B cell (primary cell): ENCODE results near the gene SLC23A3. TPM values are rescaled to one million over a fixed set of nuclear protein-coding genes. Genes with fewer than 3 reads are reported as not detected.

ENCODE experiments used
- ATAC-seq: fragments of 200-7000 bp; cut with Tn5 transposase; one replicate; pipeline ENCODE4 v1.10.0; 2021; ENCODE audit warnings: low read depth, mild to moderate bottlenecking, moderate number of reproducible peaks, moderate library complexity
- CTCF ChIA-PET: fragments of 350-600 bp; sonication (Branson Sonifier 250); formaldehyde crosslinking; loops from one replicate; lab custom pipeline; 2021; ENCODE audit warnings: antibody characterized with exemption, inconsistent platforms; lab: Charles Lee
- POLR2A ChIA-PET: fragments of 350-600 bp; sonication (Branson Sonifier 250); formaldehyde crosslinking; loops from one replicate; lab custom pipeline; 2021; ENCODE audit warnings: antibody characterized with exemption; lab: Charles Lee
- DNase-seq: peaks from one replicate; pipeline ENCODE4 v3.0.0; 2013
- H2AFZ ChIP-seq: 2 replicates; pipeline ENCODE4 v1.6.1; 2012; ENCODE audit warnings: mild to moderate bottlenecking, low read depth, low read length; ENCODE audit not compliant: insufficient read depth, poor library complexity, severe bottlenecking
- H3K27ac ChIP-seq, 2 donors: 1 replicate in 1 of 2; 2 replicates in 1 of 2; pipeline ENCODE4 v1.5.1; 2012 to 2013; ENCODE audit warnings: low read length in 2 of 2, mild to moderate bottlenecking in 2 of 2, moderate library complexity in 1 of 2
- H3K27me3 ChIP-seq, 4 experiments: fragments of 200-600 bp in 1 of 4; sonication (generic) in 1 of 4; replicated peaks in 1 of 4; 1 replicate in 2 of 4; 2 replicates in 2 of 4; pipeline versions ENCODE4 v1.6.1 to v1.7.0; 2013 to 2016; ENCODE audit warnings: low read length in 3 of 4, mild to moderate bottlenecking in 2 of 4, mixed read lengths in 1 of 4, moderate library complexity in 1 of 4; ENCODE audit not compliant: insufficient read depth in 4 of 4, control insufficient read depth in 3 of 4; ENCODE audit errors: control extremely low read depth in 1 of 4
- H3K36me3 ChIP-seq, 2 experiments: replicated peaks in 1 of 2; 1 replicate in 1 of 2; 2 replicates in 1 of 2; pipeline versions ENCODE4 v1.6.1 to v1.7.1; 2013; ENCODE audit warnings: low read length in 1 of 2; ENCODE audit not compliant: insufficient read depth in 2 of 2, control insufficient read depth in 1 of 2; ENCODE audit errors: control extremely low read depth in 1 of 2, extremely low read depth in 1 of 2
- H3K4me1 ChIP-seq, 2 donors: fragments of 200-600 bp in 1 of 2; sonication (generic) in 1 of 2; 1 replicate in 1 of 2; 2 replicates in 1 of 2; pipeline versions ENCODE4 v1.5.1 to v1.6.1; 2013 to 2017; ENCODE audit warnings: low read length in 2 of 2; ENCODE audit not compliant: control insufficient read depth in 2 of 2, insufficient read depth in 2 of 2
- H3K4me2 ChIP-seq: replicated peaks from 2 replicates; pipeline ENCODE3; 2012; ENCODE audit warnings: mild to moderate bottlenecking, low read depth, low read length; ENCODE audit not compliant: poor library complexity, severe bottlenecking
- H3K4me3 ChIP-seq, 5 experiments: fragments of 200-600 bp in 1 of 5; sonication (generic) in 1 of 5; 1 replicate in 3 of 5; 2 replicates in 2 of 5; pipeline versions ENCODE4 v1.5.1 to v1.7.0; 2011 to 2016; ENCODE audit warnings: low read length in 4 of 5, mild to moderate bottlenecking in 4 of 5, low read depth in 2 of 5, control low read depth in 1 of 5, moderate library complexity in 1 of 5; ENCODE audit not compliant: insufficient read depth in 1 of 5; ENCODE audit errors: control extremely low read depth in 1 of 5, extremely low read depth in 1 of 5
- H3K79me2 ChIP-seq: fragments of 200-600 bp; sonication (generic); one replicate; pipeline ENCODE4 v1.6.0; 2016; ENCODE audit warnings: low read length; ENCODE audit not compliant: control insufficient read depth, insufficient read depth
- H3K9ac ChIP-seq: fragments of 200-600 bp; sonication (generic); 2 replicates; pipeline ENCODE4 v1.6.1; 2017; ENCODE audit warnings: mild to moderate bottlenecking, low read length, moderate library complexity
- H3K9me3 ChIP-seq, 3 donors: one replicate each; pipeline versions ENCODE4 v1.6.1 to v1.7.1; 2013; ENCODE audit warnings: low read length in 2 of 3; ENCODE audit not compliant: control insufficient read depth in 2 of 3, insufficient read depth in 1 of 3; ENCODE audit errors: control extremely low read depth in 1 of 3
- H4K20me1 ChIP-seq: 2 replicates; pipeline ENCODE4 v1.6.0; 2012; ENCODE audit warnings: mild to moderate bottlenecking, low read length; ENCODE audit not compliant: insufficient read depth, control insufficient read depth, poor library complexity, severe bottlenecking
- H3K27ac Mint-ChIP-seq: one replicate; pipeline ENCODE4 v1.8.0; 2021; ENCODE audit warnings: mixed read lengths
- H3K27me3 Mint-ChIP-seq: one replicate; pipeline ENCODE4 v1.8.0; 2021; ENCODE audit warnings: mixed read lengths
- H3K4me1 Mint-ChIP-seq: one replicate; pipeline ENCODE4 v1.8.0; 2021; ENCODE audit warnings: mixed read lengths
- H3K4me3 Mint-ChIP-seq: one replicate; pipeline ENCODE4 v1.8.0; 2021; ENCODE audit warnings: mixed read lengths
- H3K9me3 Mint-ChIP-seq: one replicate; pipeline ENCODE4 v1.8.0; 2022; ENCODE audit warnings: mixed read lengths; ENCODE audit not compliant: insufficient read depth
- EZH2 ChIP-seq: IDR thresholded peaks from 2 replicates; pipeline ENCODE4 v1.6.1; 2012; ENCODE audit warnings: borderline replicate concordance, low read depth, mild to moderate bottlenecking, moderate library complexity, low read length; ENCODE audit not compliant: insufficient read depth, poor library complexity, severe bottlenecking
- WGBS: methylation state at CpG from one replicate; pipeline ENCODE4 v1.1.5; 2013; ENCODE audit warnings: missing lambda C conversion rate; ENCODE audit not compliant: insufficient coverage; 5-methylcytosine and 5-hydroxymethylcytosine counted together
- intact Hi-C: fragments of 100-400 bp; cut with micrococcal nuclease; formaldehyde crosslinking; loops from one replicate; pipeline ENCODE4 v1.10.0; 2022
- polyA plus RNA-seq: library from polyadenylated mRNA; depleted of rRNA; stranded (reverse); fragments of >200 nt; gene quantifications from 2 replicates; pipeline ENCODE4 v1.2.3, GENCODE V29; 2012
- total RNA-seq, 2 donors: library from RNA; stranded (reverse); fragments of 120-200 nt in 1 of 2; gene quantifications; 1 replicate in 1 of 2; 2 replicates in 1 of 2; pipeline versions ENCODE4 v1.2.3 to v1.2.4, GENCODE V29; 2013 to 2022
- TF ChIP-seq, protein P1 (sequence below): fragments of 200-600 bp; IDR thresholded peaks from one replicate; pipeline ENCODE4 v1.8.0; 2022; ENCODE audit warnings: antibody characterized with exemption, mild to moderate bottlenecking

Gene SLC23A3
- total and polyA plus RNA-seq, 2 donors (not counting 1 experiment from before 2014, with no cell fraction given): 2.4 to 15.2 TPM

GRCh38 chr2:219207884-219208740 is 38.3 kb upstream of the SLC23A3 start:
- no peak overlapping the region for H3K4me3 ChIP-seq
- TF ChIP-seq, protein P1, sequence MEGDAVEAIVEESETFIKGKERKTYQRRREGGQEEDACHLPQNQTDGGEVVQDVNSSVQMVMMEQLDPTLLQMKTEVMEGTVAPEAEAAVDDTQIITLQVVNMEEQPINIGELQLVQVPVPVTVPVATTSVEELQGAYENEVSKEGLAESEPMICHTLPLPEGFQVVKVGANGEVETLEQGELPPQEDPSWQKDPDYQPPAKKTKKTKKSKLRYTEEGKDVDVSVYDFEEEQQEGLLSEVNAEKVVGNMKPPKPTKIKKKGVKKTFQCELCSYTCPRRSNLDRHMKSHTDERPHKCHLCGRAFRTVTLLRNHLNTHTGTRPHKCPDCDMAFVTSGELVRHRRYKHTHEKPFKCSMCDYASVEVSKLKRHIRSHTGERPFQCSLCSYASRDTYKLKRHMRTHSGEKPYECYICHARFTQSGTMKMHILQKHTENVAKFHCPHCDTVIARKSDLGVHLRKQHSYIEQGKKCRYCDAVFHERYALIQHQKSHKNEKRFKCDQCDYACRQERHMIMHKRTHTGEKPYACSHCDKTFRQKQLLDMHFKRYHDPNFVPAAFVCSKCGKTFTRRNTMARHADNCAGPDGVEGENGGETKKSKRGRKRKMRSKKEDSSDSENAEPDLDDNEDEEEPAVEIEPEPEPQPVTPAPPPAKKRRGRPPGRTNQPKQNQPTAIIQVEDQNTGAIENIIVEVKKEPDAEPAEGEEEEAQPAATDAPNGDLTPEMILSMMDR: no peak
- no peak for TF ChIP-seq EZH2

More at GRCh38 chr2:219207884-219208740, 38.3 kb upstream of the SLC23A3 start:
- Mint-ChIP-seq H3K4me3 (peak overlapping the region; percentile 69), H3K27me3 (no peaks in the 10 kb centered on the region), H3K27ac (peak overlapping the region; percentile 79), H3K9me3 (no peaks in the 10 kb centered on the region), H3K4me1 (peaks cover 28% of the 10 kb centered on the region)
- H3K27me3 ChIP-seq: no peaks in the 10 kb centered on the region
- ChIA-PET POLR2A (interaction anchor here (3.0 kb wide), 1 partner anchor 32 kb away, joined by 46 read pairs; the partner anchor contains the start of genes CNPPD1 and RETREG2), CTCF (interaction anchor here (0.7 to 7.3 kb wide), 9 partner anchors 16 to 92 kb away, joined by 3 to 65 read pairs (median 4); partner anchors contain the start of genes CNPPD1, NHEJ1 and TUBA4A)
- peak overlapping the region; percentile 80 for H3K4me2 ChIP-seq
- no peaks in the 10 kb centered on the region for H3K9me3 ChIP-seq
- H3K27ac ChIP-seq: peak overlapping the region in 1 of 2 donors; percentile 94
- peaks cover 14% of the 10 kb centered on the region for H4K20me1 ChIP-seq
- DNase-seq (no peak), ATAC-seq (no peak)
- intact Hi-C loops: loop anchor here (1.0 to 2.0 kb wide), 2 partner anchors 21 to 37 kb away; partner anchors contain the start of genes ANKZF1, ATG9A, GLB1L and STK16
- no peak overlapping the region for H2AFZ ChIP-seq
- H3K79me2 ChIP-seq: peaks cover 6% of the 10 kb centered on the region
- no peak overlapping the region for H3K9ac ChIP-seq
- WGBS: 85% methylated on average over 11 of the region's 17 CpGs
- H3K4me1 ChIP-seq: peaks cover 16 to 23% of the 10 kb centered on the region in 2 donors
- peaks cover 7 to 24% of the 10 kb centered on the region in 2 experiments for H3K36me3 ChIP-seq
